Activated CD4-positive, alpha-beta T cell treated with anti-CD3 and anti-CD28 coated beads, Interleukin-2, amount 50 U/mL, for 48 hours (primary cell): ENCODE data around the gene GRAMD2B.
"Not testable (repeated sequence)": the region's sequence is repeated elsewhere in the genome, so short reads cannot be mapped to it uniquely, and the experiment has no call there.

Source experiments
- DNase-seq, 2 experiments: peaks; one replicate each; pipeline ENCODE4 v3.0.0-alpha.2; 2020

Gene GRAMD2B

GRCh38 chr5:126414874-126415502 is 8.2 kb upstream of the GRAMD2B start:
- DNase-seq = no peak

GRCh38 chr5:126415789-126416188 is 7.4 kb upstream of the GRAMD2B start:
- no peak for DNase-seq

- no peak for DNase-seq
These were observed 6.8 kb upstream of the GRAMD2B start for GRCh38 chr5:126416266-126416925.

DNA sequence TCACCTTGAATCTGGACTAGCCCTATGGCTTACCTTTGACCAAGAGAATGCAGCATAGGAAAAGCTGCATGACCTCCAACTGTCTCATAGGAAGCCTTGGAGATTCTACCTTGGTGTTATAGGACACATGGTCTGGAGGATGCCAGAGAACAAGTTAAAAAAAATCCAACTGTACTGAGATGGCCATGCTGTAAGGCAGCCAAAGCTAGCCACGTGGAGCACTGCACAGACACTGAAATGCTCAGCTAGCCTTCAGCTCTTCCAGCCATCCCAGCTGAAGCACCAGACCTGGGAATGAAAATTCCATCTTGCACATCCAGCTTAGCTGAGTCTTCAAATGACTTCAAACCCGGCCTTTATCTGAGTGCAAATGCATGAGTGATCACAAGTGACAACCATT is 6.0 kb upstream of the GRAMD2B start:
- DNase-seq = no peak

DNA sequence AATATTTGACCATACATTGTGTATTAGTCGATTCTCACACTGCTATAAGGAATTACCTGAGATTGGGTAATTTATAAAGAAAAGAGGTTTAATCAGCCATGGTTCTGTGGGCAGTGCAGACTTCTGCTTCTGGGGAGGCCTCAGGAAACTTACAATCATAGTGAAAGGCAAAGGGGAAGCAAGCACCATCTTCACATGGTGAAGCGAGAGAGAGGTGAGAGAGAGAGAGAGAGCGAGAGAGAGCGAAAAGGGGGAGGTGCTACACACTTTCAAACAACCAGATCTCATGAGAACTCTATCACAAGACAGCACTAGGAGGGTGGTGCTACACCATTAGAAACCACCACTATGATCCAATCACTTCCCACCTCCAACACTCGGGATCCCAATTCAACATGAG is 4.1 kb upstream of the GRAMD2B start:
- DNase-seq = no peak

DNA sequence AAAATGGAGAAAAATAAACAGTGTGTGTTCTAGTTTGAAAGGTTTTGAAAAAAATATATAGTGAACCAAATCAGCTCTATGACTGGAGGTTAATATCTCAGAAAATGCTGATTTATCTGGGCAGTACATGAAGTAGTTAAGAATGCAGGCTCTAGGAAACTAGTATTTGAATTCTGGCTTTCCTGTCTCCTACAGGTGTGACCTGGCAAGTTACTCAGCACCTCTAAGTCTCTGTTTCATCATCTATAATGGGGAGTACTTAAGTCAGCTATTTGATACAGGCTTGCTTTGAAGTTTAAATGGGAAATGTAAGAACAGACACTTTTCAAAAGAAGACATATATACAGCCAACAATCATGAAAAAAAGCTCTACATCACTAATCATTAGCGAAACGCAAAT is 5.2 kb downstream of the GRAMD2B start:
- no peak for DNase-seq

DNA sequence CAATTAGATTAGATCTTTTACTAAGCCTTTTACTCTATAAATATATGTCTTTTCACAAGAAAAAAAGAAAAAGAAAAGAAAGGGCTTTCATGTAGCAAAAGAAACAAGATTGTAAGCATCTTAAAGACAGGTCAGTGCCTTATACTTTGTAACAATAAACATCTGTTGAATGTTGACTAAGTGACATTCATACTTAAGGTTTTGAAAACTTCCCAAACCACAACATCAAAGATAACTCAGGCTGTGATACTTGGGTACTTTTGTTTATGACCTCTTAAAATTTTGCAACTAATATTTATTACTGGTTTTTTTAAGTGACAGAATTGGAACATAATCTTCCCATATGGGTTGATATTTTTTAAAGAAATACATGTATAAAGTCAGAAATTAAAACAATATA is 7.4 kb downstream of the GRAMD2B start:
- no peak for DNase-seq

GRCh38 chr5:126433701-126434100 is 10.5 kb downstream of the GRAMD2B start:
- no peak for DNase-seq

DNA sequence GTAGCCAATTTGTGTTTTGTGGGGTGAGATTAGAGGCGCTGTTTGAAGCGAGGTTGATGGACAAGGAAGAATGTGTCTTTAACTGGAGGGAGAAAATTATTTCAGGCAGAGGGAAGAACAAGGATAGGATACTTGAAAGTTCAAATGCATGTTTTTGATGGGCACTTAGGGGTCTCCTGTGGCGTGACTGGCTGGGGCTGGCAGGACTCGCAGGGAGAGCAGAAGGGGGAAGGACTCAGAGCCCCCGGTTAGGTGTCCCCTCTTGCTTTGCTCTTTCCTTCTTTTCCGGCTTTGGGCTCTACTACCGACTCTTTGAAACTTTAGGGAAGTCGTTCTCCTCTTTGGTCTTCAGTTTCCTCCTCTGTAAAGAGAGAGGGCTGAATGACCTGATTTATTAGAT is 12.1 kb downstream of the GRAMD2B start:
- DNase-seq = no peak

DNA sequence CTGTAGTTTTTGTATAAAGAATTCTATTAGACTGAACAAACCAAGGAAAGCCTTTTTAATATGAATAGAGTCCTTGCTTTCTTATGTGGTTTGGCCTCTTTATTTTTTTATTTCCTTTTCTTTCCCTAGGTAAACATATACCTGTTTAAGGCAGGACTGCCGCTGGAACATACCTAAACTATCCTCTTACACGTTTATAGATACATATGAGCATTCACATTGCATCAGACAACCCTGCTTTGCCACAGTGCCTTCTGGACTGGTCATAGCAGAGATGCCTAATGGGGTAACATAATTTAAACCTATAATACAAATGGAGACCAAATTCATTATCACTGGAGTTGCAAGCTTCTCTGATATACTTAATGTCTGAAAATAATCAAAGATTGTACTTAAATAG is 12.5 kb downstream of the GRAMD2B start:
- DNase-seq = no peak

DNA sequence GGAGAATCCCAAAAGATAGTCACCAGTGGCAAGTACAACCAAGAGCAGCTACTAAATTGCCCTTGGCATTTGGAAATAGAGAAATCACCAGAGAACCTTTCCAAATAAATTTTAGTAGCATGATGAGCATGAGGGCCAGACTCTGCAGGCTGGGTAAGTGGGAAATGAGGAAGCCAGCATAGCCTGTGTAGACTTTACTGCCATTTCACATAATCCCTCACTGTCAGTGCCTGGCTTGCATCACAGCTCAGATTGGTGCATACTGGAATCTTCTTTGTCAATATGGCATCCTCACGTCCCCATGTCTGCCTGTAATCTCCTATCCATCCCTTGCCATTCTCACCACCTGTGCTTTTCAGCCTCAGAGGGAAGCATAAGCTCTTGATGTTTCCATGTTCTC is 14.5 kb downstream of the GRAMD2B start:
- DNase-seq = no peak

- DNase-seq = no peak
These were observed 15.1 kb downstream of the GRAMD2B start for GRCh38 chr5:126438267-126438666.

- no peak for DNase-seq
These were observed 15.7 kb downstream of the GRAMD2B start for GRCh38 chr5:126438868-126439267.

- DNase-seq = not testable (repeated sequence)
These were observed 16.5 kb downstream of the GRAMD2B start for GRCh38 chr5:126439724-126440123.

GRCh38 chr5:126441230-126441629 is 18.0 kb downstream of the GRAMD2B start:
- DNase-seq = no peak

- DNase-seq = no peak
These were observed 20.2 kb downstream of the GRAMD2B start for GRCh38 chr5:126443374-126443851.

DNA sequence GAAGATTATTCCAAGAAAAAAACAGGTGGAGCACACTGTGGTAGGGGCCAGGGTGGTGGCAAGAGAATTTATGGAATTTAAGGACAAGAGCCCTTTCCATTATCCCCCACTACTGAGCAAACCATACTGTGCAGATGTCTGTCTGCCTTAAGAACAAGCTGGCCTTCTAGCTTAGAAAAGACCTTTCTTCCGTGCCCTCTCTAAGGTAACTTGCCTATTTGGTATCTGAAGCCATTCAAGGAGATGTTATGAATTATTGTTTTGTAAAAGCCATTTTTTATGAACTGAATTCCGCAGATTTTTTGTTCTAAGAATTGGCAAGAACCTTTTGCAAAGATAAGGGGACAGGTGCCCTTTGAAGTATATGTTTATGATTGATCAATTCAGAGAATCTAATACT is 20.9 kb downstream of the GRAMD2B start:
- no peak for DNase-seq

DNA sequence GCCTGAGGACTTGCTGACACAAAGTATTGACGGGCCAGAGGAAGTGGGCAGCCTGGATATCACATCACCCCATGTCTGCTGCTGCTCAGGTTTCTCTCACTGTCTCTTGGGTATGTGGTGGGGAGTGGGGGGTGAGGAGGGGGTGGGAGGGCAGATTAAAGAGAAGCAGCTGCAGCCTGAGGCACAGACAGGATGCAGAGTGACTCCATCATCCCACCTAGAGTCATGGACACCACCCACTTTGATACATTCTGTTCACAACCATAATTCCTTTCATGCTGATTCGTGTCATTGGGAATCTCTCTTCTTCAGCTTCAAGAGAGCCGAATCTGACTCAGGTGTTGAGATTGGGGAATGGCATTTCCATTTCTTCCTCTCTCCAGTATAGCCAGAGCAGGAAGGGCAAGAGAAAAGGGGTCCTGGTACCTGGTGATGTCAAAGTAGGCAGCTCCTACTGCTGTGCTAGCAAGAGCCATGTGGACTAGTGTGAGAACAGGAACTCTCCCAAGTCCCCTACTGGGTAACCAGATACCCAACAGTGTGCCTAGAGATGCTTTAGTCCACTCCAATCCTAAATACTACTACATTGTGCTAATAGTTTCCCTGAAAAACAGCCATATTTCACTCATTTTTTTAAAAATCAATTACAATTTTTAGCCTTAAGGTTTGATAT is 22.4 kb downstream of the GRAMD2B start:
- no peak for DNase-seq

DNA sequence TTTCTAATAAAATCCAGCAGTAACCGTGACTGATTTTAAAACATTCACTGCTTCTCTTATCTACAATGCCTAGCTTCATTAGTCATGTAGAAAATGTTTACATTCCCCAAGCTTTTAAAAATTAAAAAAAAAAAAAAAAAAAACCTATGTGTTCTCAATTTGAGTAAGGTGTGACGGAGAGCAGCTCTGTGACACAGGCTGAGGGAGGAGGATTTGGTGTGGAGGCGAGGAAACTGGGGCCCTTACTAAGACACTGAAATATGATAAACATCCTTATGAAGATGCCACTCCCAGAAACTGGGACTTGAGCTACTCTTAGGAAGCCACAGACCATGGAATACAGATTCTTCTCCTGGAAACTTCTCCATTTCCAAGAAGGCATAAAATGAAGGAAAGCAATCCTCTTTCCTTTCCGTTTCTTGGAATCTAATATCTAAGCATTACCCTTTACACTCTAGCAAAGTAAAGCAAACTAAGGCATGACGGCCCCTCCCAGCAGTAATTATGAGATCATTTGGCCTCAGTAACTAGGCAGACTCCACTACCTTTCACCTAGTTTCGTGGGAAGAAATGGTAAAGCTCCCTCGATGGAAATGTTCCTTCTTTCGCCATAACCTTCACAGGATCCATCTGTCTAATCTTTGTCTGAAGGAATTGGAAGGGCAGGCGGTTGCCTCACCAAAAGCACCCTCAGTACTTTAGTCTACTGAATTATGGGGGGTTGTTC is 23.5 kb downstream of the GRAMD2B start:
- peak; percentile 62 to 73 for DNase-seq

DNA sequence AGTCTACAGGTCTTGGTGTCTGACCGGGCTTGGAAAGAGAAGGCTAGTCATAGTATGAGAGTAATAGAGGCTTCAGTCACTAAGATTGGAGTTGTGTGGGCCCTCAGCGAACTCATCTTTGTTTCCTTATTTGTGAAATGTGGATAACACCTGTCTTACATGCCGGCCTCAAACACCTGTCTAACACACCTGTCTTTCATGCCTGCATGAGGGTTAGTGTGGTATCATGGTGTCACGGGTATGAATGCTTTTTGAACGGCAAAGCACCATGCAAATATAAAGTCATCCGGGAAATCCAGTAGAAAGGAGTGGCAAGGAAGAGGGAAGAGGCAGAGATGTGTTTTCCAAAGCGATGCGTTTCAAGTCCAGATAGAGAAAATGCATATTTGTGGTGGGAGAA is 25.5 kb downstream of the GRAMD2B start:
- no peak for DNase-seq

GRCh38 chr5:126449751-126450271 is 26.6 kb downstream of the GRAMD2B start:
- peak; percentile 61 to 70 for DNase-seq

- DNase-seq = no peak
These were observed 27.1 kb downstream of the GRAMD2B start for GRCh38 chr5:126450346-126450745.

GRCh38 chr5:126450907-126451306 is 27.7 kb downstream of the GRAMD2B start:
- no peak for DNase-seq
